ENCODE measurements around the gene PORCN. TPM values are rescaled to one million over a fixed set of nuclear protein-coding genes. Genes with fewer than 3 reads are reported as not detected.

The PORCN gene
- total and polyA plus RNA-seq, 2 of the 13 experiments (the other 11 are each of a cell fraction or from before 2014, with no cell fraction given): 3.9 to 5.8 TPM

GRCh38 chrX:48520455-48520854, 11.7 kb downstream of the PORCN start (continued):
- no peak for TF ChIP-seq THYN1 (CRISPR knock-in tag; IDR thresholded peaks at IDR 0.05; ENCODE audit: borderline replicate concordance, low read depth)
- TF ChIP-seq REXO4 (CRISPR knock-in tag; IDR thresholded peaks at IDR 0.05; ENCODE audit: borderline replicate concordance): no peak

- DNase-seq (ENCODE audit: low spot score) (no peak), ATAC-seq (no peak), FAIRE-seq (no peak)
- Histone ChIP-seq H3K4me1 (ENCODE audit: insufficient read depth, low read length) (peaks cover 30% of the 10 kb centered on the region), H3K9ac (ENCODE audit: insufficient read depth, low read depth, low read length) (peak overlapping the region; percentile 39; the same call in 1 of the 2 replicates), H3K4me2 (ENCODE audit: low read depth, low read length) (peak overlapping the region; percentile 79), H3K27me3 (ENCODE audit: control insufficient read depth in 1 of 2, insufficient read depth in 2 of 2, low read length in 2 of 2) (no peaks in the 10 kb centered on the region), H3K4me3 (replicated peaks in 1 of 3; ENCODE audit: insufficient read depth in 1 of 3, low read depth in 2 of 3, low read length in 3 of 3) (peak overlapping the region; percentile 26 to 77 (median 59); a peak in 3 of 6 replicates), H3K9me3 (ENCODE audit: low read length) (no peaks in the 10 kb centered on the region), H3K79me2 (ENCODE audit: insufficient read depth, low read length) (peaks cover 17% of the 10 kb centered on the region), H3K36me3 (replicated peaks in 1 of 2; ENCODE audit: control insufficient read depth in 1 of 2, insufficient read depth in 2 of 2, low read length in 2 of 2) (no peaks in the 10 kb centered on the region; a peak in 1 of 5 replicates), H3K27ac (ENCODE audit: extremely low read length, insufficient read depth, low read length) (peak overlapping the region; percentile 90), H2AFZ (ENCODE audit: low read length) (no peak overlapping the region), H4K20me1 (ENCODE audit: insufficient read depth, low read length) (no peaks in the 10 kb centered on the region)
- ChIA-PET CTCF (ENCODE audit: low intra/inter-chr PET ratio, low total read pairs) (no interaction called here), POLR2A (interaction anchor here (1.6 kb wide), 1 partner anchor 51 kb away, joined by 7 read pairs; the partner anchor contains the start of gene SLC38A5)
- TF ChIP-seq SRSF9 (IDR thresholded peaks at IDR 0.05; ENCODE audit: borderline replicate concordance, insufficient read depth, low read depth, low read length, poor library complexity, severe bottlenecking): no peak
- TF ChIP-seq MXD1 (CRISPR knock-in tag; IDR thresholded peaks at IDR 0.05): no peak
- intact Hi-C loops (cut with micrococcal nuclease; ENCODE audit: unreplicated experiment) (no loop called here), in situ Hi-C loops (cut with HindIII; ENCODE audit: extremely low pct_ligation_motif_present, low pct_unique_long_range_greater_than_20kb) (no loop called here)
- no CpG with 5 or more reads among the region's 2 CpGs for WGBS (ENCODE audit: low lambda C conversion rate)
- no TSS peak for BruUV-seq (replicated peaks)
Observed at GRCh38 chrX:48520976-48521352, 12.2 kb downstream of the PORCN start.

Measured in HepG2 (cell line).